ENCODE results near the gene FXR1. TPM values are rescaled to one million over a fixed set of nuclear protein-coding genes. Genes with fewer than 3 reads are reported as not detected.

The FXR1 gene
- total and polyA plus RNA-seq, 10 of the 15 experiments (the other 5 are each of a cell fraction or from before 2014, with no cell fraction given) = 38.5 to 159 (median 102) TPM

DNA sequence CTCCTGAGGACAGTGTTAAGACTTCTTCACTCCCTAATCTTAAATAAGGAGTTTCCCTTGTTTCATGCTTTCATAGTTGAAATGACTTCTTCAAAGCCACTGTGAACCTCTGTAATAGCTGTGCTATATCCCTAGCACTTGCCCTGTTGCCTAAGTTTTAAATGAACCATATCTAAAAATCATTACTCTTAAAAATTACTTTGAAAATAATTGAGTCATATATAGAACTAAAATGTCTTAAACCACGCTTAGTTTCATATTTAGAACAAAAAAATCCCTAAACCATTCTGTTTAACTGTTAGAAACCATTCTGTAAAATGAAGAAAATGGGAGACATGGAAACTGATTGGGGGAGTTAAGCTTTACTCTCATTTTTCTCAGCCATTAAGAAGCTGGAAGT is 47.2 kb downstream of the FXR1 start:
- FAIRE-seq (no peak), DNase-seq (ENCODE audit: low read depth, low spot score) (no peak), ATAC-seq (peak; percentile 48)
- H4K20me1 ChIP-seq (ENCODE audit: control insufficient read depth, insufficient read depth) = no peaks in the 10 kb centered on the region
- intact Hi-C loops (cut with micrococcal nuclease; ENCODE audit: unreplicated experiment) (no loop called here), in situ Hi-C loops (cut with MboI) (no loop called here)
- no peak overlapping the region for H3K9ac ChIP-seq (ENCODE audit: control insufficient read depth, insufficient read depth, low read length)
- BruUV-seq (replicated peaks) = no TSS peak
- no peak overlapping the region for H3K27ac ChIP-seq (ENCODE audit: control insufficient read depth, insufficient read depth)
- WGBS (ENCODE audit: insufficient coverage, insufficient replicate concordance, low lambda C conversion rate, missing lambda C conversion rate) = 0% methylated on average over 1 of the region's 1 CpG
- H3K79me2 ChIP-seq (ENCODE audit: control insufficient read depth, insufficient read depth, low read length) = no peaks in the 10 kb centered on the region
- no peak overlapping the region for H3K4me3 ChIP-seq
- POLR2A ChIA-PET = no interaction called here
- H3K27me3 ChIP-seq (replicated peaks in 1 of 2; ENCODE audit: control insufficient read depth in 2 of 2, insufficient read depth in 2 of 2, low read length in 1 of 2) = no peaks in the 10 kb centered on the region
- no peak overlapping the region for H2AFZ ChIP-seq (ENCODE audit: control insufficient read depth, low read depth, low read length)
- RAD21 ChIA-PET (ENCODE audit: unreplicated experiment) = no interaction called here
- no peaks in the 10 kb centered on the region for H3K4me1 ChIP-seq (ENCODE audit: control insufficient read depth, insufficient read depth, low read length)
- SMC1A ChIA-PET (ENCODE audit: uncharacterized antibody, unreplicated experiment) = interaction anchor here (1.1 kb wide), 1 partner anchor 8 kb away, joined by 3 read pairs; no protein-coding TSS in a partner anchor
- no peak overlapping the region for H3K4me2 ChIP-seq (ENCODE audit: control insufficient read depth, insufficient read depth)
- CTCF ChIA-PET = no interaction called here
- TF ChIP-seq EED (IDR thresholded peaks at IDR 0.05; ENCODE audit: low read depth) (no peak), RELA (IDR thresholded peaks at IDR 0.05; ENCODE audit: borderline replicate concordance, partially characterized antibody) (no peak), TARDBP (IDR thresholded peaks at IDR 0.05; ENCODE audit: borderline replicate concordance) (no peak), NR2C2 (IDR thresholded peaks at IDR 0.05; ENCODE audit: borderline replicate concordance, control insufficient read depth, insufficient read length, low read depth) (no peak), WRNIP1 (IDR thresholded peaks at IDR 0.05; ENCODE audit: borderline replicate concordance, low read depth, low read length) (no peak), GATAD2B (conservative IDR thresholded peaks at IDR 0.05; ENCODE audit: low read depth) (no peak), NFIC (IDR thresholded peaks at IDR 0.05; ENCODE audit: low read depth, low read length) (peak; percentile 30; the same call in 1 of the 2 replicates), CHD1 (IDR thresholded peaks at IDR 0.05; ENCODE audit: low read depth, low read length) (no peak), SREBF1 (IDR thresholded peaks at IDR 0.05; ENCODE audit: low read length) (no peak), JUNB (IDR thresholded peaks at IDR 0.05) (peak; percentile 25; the same call in 1 of the 2 replicates), EP300 (IDR thresholded peaks at IDR 0.05; ENCODE audit: borderline replicate concordance in 1 of 2, control insufficient read depth in 1 of 2, low read depth in 2 of 2, low read length in 2 of 2) (no peak), SIN3A (IDR thresholded peaks at IDR 0.05; ENCODE audit: low read depth, low read length) (no peak), BACH1 (IDR thresholded peaks at IDR 0.05; ENCODE audit: borderline replicate concordance) (no peak)
- peaks cover 0 to 39% of the 10 kb centered on the region in 2 experiments; a peak in 3 of 4 replicates for H3K36me3 ChIP-seq (ENCODE audit: control insufficient read depth in 2 of 2, insufficient read depth in 2 of 2, low read length in 1 of 2)
- no peaks in the 10 kb centered on the region for H3K9me3 ChIP-seq (replicated peaks; ENCODE audit: control insufficient read depth, insufficient read depth, low read length)
